A549 (cell line): Measurements from ENCODE around the gene CEND1. TPM values are rescaled to one million over a fixed set of nuclear protein-coding genes. Genes with fewer than 3 reads are reported as not detected.

Experiments
- ATAC-seq, 2 experiments: fragments of 200-7000 bp in 1 of 2; fragments of >200 bp in 1 of 2; cut with Nextera tagmentation in 1 of 2; cut with Tn5 transposase in 1 of 2; 3 replicates each; pipeline versions ENCODE4 v1.8.0 to v1.9.1; 2018 to 2020; ENCODE audit warnings: mild to moderate bottlenecking in 1 of 2, moderate library complexity in 1 of 2
- CTCF ChIA-PET: fragments of 300-600 bp; sonication (Branson Sonifier 250); formaldehyde crosslinking; extraction: SDS; loops from one replicate; lab custom pipeline; 2021; ENCODE audit warnings: antibody characterized with exemption, inconsistent platforms; lab: Yijun Ruan, JAX
- POLR2A ChIA-PET: fragments of 350-600 bp; formaldehyde crosslinking; extraction: SDS; loops from one replicate; lab custom pipeline; 2021; ENCODE audit warnings: antibody characterized with exemption, inconsistent platforms; lab: Yijun Ruan, JAX
- DNase-seq, 2 experiments: peaks; one replicate each; pipeline versions ENCODE4 v3.0.0 to v3.0.0-alpha.2; 2011 to 2016; ENCODE audit warnings: low read depth in 1 of 2, low spot score in 1 of 2
- FAIRE-seq: peaks from 2 replicates; lab custom pipeline; 2011; peaks lifted over from hg19 to GRCh38; lab: Jason Lieb, UNC
- H3K27ac ChIP-seq, 2 experiments: fragments of >200 bp; sonication (Bioruptor Twin); formaldehyde crosslinking; 3 replicates each; pipeline ENCODE4 v1.5.1; 2016 to 2017
- H3K4me1 ChIP-seq: fragments of >200 bp; sonication (Bioruptor Twin); formaldehyde crosslinking; 3 replicates; pipeline ENCODE4 v1.6.1; 2016
- H3K4me2 ChIP-seq: fragments of >200 bp; sonication (Bioruptor Twin); formaldehyde crosslinking; 3 replicates; pipeline ENCODE4 v1.6.1; 2016
- H3K4me3 ChIP-seq: fragments of >200 bp; sonication (Bioruptor Twin); formaldehyde crosslinking; 3 replicates; pipeline ENCODE4 v1.5.1; 2016
- H3K9me3 ChIP-seq: fragments of >200 bp; sonication (Bioruptor Twin); formaldehyde crosslinking; 3 replicates; pipeline ENCODE4 v1.6.1; 2016
- CBX2 ChIP-seq: fragments of 200-600 bp; sonication (generic); IDR thresholded peaks from 2 replicates; pipeline ENCODE4 v1.6.1; 2016; ENCODE audit warnings: low read depth, mild to moderate bottlenecking, borderline replicate concordance
- CEBPB ChIP-seq, 2 experiments: fragments of >200 bp in 1 of 2; sonication (Bioruptor Twin) in 1 of 2; formaldehyde crosslinking in 1 of 2; IDR thresholded peaks; 2 replicates each; pipeline ENCODE4 v1.6.1; 2012 to 2016
- CHD4 ChIP-seq: fragments of 200-600 bp; sonication (generic); IDR thresholded peaks from 2 replicates; pipeline ENCODE4 v1.6.1; 2016; ENCODE audit warnings: antibody characterized with exemption, mild to moderate bottlenecking, borderline replicate concordance
- CTCF ChIP-seq: fragments of >200 bp; sonication (Bioruptor Twin); formaldehyde crosslinking; IDR thresholded peaks from 3 replicates; pipeline ENCODE4 v1.5.1; 2016
- ELK1 ChIP-seq: fragments of 150-350 bp; IDR thresholded peaks from 2 replicates; pipeline ENCODE4 v1.6.1; 2014; ENCODE audit warnings: low read depth, mild to moderate bottlenecking, low read length
- EP300 ChIP-seq, 2 experiments: fragments of >200 bp; sonication (Bioruptor Twin); formaldehyde crosslinking; IDR thresholded peaks; 2 replicates in 1 of 2; 3 replicates in 1 of 2; pipeline ENCODE4 v1.6.1; 2016 to 2017
- HDAC2 ChIP-seq: fragments of 200-600 bp; sonication (generic); IDR thresholded peaks from 2 replicates; pipeline ENCODE4 v1.6.1; 2016
- HOXA7 ChIP-seq: fragments of 250-450 bp; sonication (Bioruptor Pico); IDR thresholded peaks from 2 replicates; pipeline ENCODE4 v1.5.0; 2020; ENCODE audit warnings: mild to moderate bottlenecking, moderate library complexity
- JUNB ChIP-seq: fragments of >200 bp; sonication (Bioruptor Twin); formaldehyde crosslinking; IDR thresholded peaks from 2 replicates; pipeline ENCODE4 v1.6.1; 2016
- MAFK ChIP-seq: fragments of 450-650 bp; IDR thresholded peaks from 2 replicates; pipeline ENCODE4 v1.6.1; 2014; ENCODE audit not compliant: partially characterized antibody
- MAZ ChIP-seq: fragments of 150-350 bp; IDR thresholded peaks from 2 replicates; pipeline ENCODE4 v1.6.1; 2014; ENCODE audit warnings: antibody characterized with exemption, low read depth, low read length, borderline replicate concordance
- MYC ChIP-seq: IDR thresholded peaks from 2 replicates; pipeline ENCODE4 v1.6.1; 2012; ENCODE audit warnings: mild to moderate bottlenecking, inconsistent platforms, low read length, improper control_type of control experiment, borderline replicate concordance
- NPAS2 ChIP-seq: fragments of 250-450 bp; sonication (Bioruptor Pico); IDR thresholded peaks from 2 replicates; pipeline ENCODE4 v1.8.0; 2022; ENCODE audit warnings: mild to moderate bottlenecking, moderate library complexity, borderline replicate concordance
- NR3C1 ChIP-seq: fragments of >200 bp; sonication (Bioruptor Twin); formaldehyde crosslinking; IDR thresholded peaks from 3 replicates; pipeline ENCODE4 v1.6.1; 2017
- POLR2A ChIP-seq: IDR thresholded peaks from 2 replicates; pipeline ENCODE4 v1.6.1; 2012; ENCODE audit warnings: mild to moderate bottlenecking, low read length
- TP53 ChIP-seq: fragments of 250-450 bp; sonication (Bioruptor Pico); IDR thresholded peaks from 2 replicates; pipeline ENCODE4 v1.5.0; 2021; ENCODE audit warnings: mild to moderate bottlenecking, moderate library complexity
- USF2 ChIP-seq: fragments of 450-650 bp; IDR thresholded peaks from 2 replicates; pipeline ENCODE4 v1.6.1; 2014; ENCODE audit warnings: antibody characterized with exemption
- ZNF302 ChIP-seq: fragments of 250-450 bp; sonication (Bioruptor Pico); IDR thresholded peaks from 2 replicates; pipeline ENCODE4 v1.9.0; 2021; ENCODE audit warnings: inconsistent platforms, mild to moderate bottlenecking, moderate library complexity
- WGBS: methylation state at CpG from one replicate; pipeline ENCODE4 v1.1.6; 2017; ENCODE audit errors: missing lambda C conversion rate; 5-methylcytosine and 5-hydroxymethylcytosine counted together
- polyA plus RNA-seq, 4 experiments: library from polyadenylated mRNA; depleted of rRNA in 3 of 4; stranded (reverse); fragments of >200 nt; fragmentation: RNase III in 1 of 4; extraction: RNeasy Plus Mini Kit Qiagen cat#74134 plus additional on column Dnase treatment in 1 of 4; gene quantifications; 2 replicates in 3 of 4; 3 replicates in 1 of 4; pipeline ENCODE4 v1.2.3, GENCODE V29; 2011 to 2017
- TF ChIP-seq, protein P1 (sequence below): IDR thresholded peaks from 2 replicates; pipeline ENCODE4 v1.6.1; 2012; ENCODE audit warnings: low read depth, borderline replicate concordance
- TF ChIP-seq, protein P2 (sequence below): IDR thresholded peaks from 2 replicates; pipeline ENCODE4 v1.6.1; 2012

The CEND1 gene
- polyA plus RNA-seq, 2 of the 4 experiments (the other 2 are of a cell fraction): 1.0 TPM; not detected in 1

DNA sequence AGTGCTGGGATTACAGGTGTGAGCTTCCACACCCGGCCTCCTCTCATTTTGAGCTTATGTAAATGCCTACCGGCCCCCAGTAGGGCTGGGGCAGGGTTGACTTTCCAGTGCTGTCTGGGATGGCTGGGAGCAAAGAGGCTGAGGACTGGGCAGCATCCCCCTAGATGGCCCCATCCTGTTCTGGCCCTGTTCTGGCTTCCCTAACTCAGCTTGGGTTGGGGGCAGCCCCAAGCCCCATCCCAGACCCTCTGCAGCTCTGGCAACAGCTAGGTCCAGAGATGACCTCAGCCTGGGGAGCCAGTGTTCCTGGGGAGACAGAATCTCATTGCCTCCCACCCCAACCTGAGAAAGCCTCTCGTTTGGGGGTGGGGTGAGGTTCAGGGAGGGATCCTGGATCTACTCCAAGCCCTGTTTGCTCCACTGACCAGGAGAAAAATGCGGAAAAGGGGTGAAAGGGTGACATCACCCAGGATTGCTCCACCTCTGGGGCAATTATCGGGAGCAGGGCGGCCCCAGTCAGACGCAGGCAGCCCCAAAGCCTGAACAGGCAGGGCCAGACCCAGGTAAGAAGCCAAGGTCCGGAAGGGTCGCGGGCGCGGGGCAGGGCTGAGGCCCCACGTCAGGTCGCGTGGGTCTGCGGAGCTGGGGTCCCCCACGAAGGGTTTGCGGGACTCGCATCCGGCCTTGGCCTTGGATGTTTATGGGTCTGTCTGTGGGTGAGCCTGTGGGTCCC lies 28.7 kb upstream of the CEND1 start, which contains the start of gene PNPLA2:
Gene PNPLA2 (plus strand): TSS at position 519 of the 733 bp plus-strand sequence. CDS start 805 bp downstream, outside the sequence.
- TF ChIP-seq CTCF: no peak
- no peak for TF ChIP-seq MAZ
- TF ChIP-seq ELK1: no peak
- TF ChIP-seq CHD4: no peak
- TF ChIP-seq TP53 (CRISPR knock-in tag): 0 out of 2 replicates have a peak, but pooled peaks have one; percentile 42
- TF ChIP-seq EP300 (IDR thresholded peaks at IDR 0.05): no peak
- TF ChIP-seq CBX2: no peak
- no peak for TF ChIP-seq HOXA7 (CRISPR knock-in tag)
- no peak for TF ChIP-seq NPAS2
- TF ChIP-seq POLR2A: no peak
- no peak for TF ChIP-seq MAFK
- no peak for TF ChIP-seq JUNB
- no peak for TF ChIP-seq NR3C1
- TF ChIP-seq CEBPB (IDR thresholded peaks at IDR 0.05): peak; percentile 43 to 62; a peak in 3 of 4 replicates
- no peak for TF ChIP-seq HDAC2
- TF ChIP-seq MYC: no peak
- no peak for TF ChIP-seq ZNF302 (CRISPR knock-in tag)
- FAIRE-seq: no peak

GRCh38 chr11:816433-816779 lies 26.5 kb upstream of the CEND1 start:
- ChIA-PET CTCF (interaction anchor here (1.0 to 1.9 kb wide), 3 partner anchors 12 to 234 kb away, joined by 3 to 6 read pairs (median 5); partner anchors contain the start of gene CRACR2B), POLR2A (no interaction called here)
- ATAC-seq: 0 out of 6 replicates have a peak, but pooled peaks of 1 of the 2 experiments have one; percentile 0
- Histone ChIP-seq H3K4me1 (peaks cover 46% of the 10 kb centered on the region), H3K9me3 (no peaks in the 10 kb centered on the region), H3K4me2 (no peak overlapping the region), H3K27ac (no peak overlapping the region), H3K4me3 (no peak overlapping the region)
- FAIRE-seq: no peak
- WGBS: 81% methylated on average over 11 of the region's 11 CpGs
- TF ChIP-seq, protein P1, sequence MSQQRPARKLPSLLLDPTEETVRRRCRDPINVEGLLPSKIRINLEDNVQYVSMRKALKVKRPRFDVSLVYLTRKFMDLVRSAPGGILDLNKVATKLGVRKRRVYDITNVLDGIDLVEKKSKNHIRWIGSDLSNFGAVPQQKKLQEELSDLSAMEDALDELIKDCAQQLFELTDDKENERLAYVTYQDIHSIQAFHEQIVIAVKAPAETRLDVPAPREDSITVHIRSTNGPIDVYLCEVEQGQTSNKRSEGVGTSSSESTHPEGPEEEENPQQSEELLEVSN: 0 out of 2 replicates have a peak, but pooled peaks have one; percentile 38
- no peak for TF ChIP-seq USF2
- TF ChIP-seq, protein P2, sequence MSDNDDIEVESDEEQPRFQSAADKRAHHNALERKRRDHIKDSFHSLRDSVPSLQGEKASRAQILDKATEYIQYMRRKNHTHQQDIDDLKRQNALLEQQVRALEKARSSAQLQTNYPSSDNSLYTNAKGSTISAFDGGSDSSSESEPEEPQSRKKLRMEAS: 0 out of 2 replicates have a peak, but pooled peaks have one; percentile 40
- peak in 1 of 2 experiments; percentile 53 for DNase-seq

More for the DNA sequence above, 28.7 kb upstream of the CEND1 start, which contains the start of gene PNPLA2:
- 43% methylated on average over 12 of the region's 20 CpGs for WGBS
- ChIA-PET CTCF (interaction anchor here (0.8 to 1.7 kb wide), 7 partner anchors 9 to 22 kb away, joined by 3 to 4 read pairs (median 3); partner anchors contain the start of gene CRACR2B), POLR2A (interaction anchor here (0.6 to 3.1 kb wide), 16 partner anchors 8 to 106 kb away, joined by 3 to 52 read pairs (median 6); partner anchors contain the start of genes CD151, CEND1, CRACR2B and RPLP2)
- peaks cover 35% of the 10 kb centered on the region for H3K4me1 ChIP-seq
- peak within 1 kb of the TSS; percentile 87 to 90 for H3K27ac ChIP-seq
- peak in 1 of 2 experiments; percentile 60 for DNase-seq
- peak within 1 kb of the TSS; percentile 99 for H3K4me3 ChIP-seq
- peak; percentile 9 to 10 for ATAC-seq
- H3K4me2 ChIP-seq: peak within 1 kb of the TSS; percentile 97
- no peaks in the 10 kb centered on the region for H3K9me3 ChIP-seq
